HEK293 (cell line): ENCODE measurements around the gene PTP4A2.

Source experiments
- CTCF ChIP-seq: fragments of 450-650 bp; formaldehyde crosslinking; IDR thresholded peaks from 2 replicates; pipeline ENCODE4 v1.5.1; 2016; ENCODE audit warnings: missing biosample characterization, missing genetic modification characterization
- HIC1 ChIP-seq: fragments of 450-650 bp; formaldehyde crosslinking; IDR thresholded peaks from 2 replicates; pipeline ENCODE4 v1.5.1; 2016; ENCODE audit warnings: missing biosample characterization, missing genetic modification characterization
- ZNF416 ChIP-seq: fragments of 450-650 bp; formaldehyde crosslinking; IDR thresholded peaks from 2 replicates; pipeline ENCODE4 v1.5.1; 2016; ENCODE audit warnings: missing biosample characterization, missing genetic modification characterization

- no peak for TF ChIP-seq CTCF (tag by site-specific recombination)
- no peak for TF ChIP-seq ZNF416 (tag by site-specific recombination)
- TF ChIP-seq HIC1 (tag by site-specific recombination) = no peak
These were observed 13.1 kb upstream of the PTP4A2 start for GRCh38 chr1:31951276-31951675.
